ENCODE measurements around the gene NPRL2. TPM values are rescaled to one million over a fixed set of nuclear protein-coding genes. Genes with fewer than 3 reads are reported as not detected.
A peak's percentile ranks its signal among the peaks of the same experiment; 100 is the strongest.

Gene NPRL2
- total and polyA plus RNA-seq, 2 experiments from 2014 or later, result 33.2 to 51.9 TPM

DNA sequence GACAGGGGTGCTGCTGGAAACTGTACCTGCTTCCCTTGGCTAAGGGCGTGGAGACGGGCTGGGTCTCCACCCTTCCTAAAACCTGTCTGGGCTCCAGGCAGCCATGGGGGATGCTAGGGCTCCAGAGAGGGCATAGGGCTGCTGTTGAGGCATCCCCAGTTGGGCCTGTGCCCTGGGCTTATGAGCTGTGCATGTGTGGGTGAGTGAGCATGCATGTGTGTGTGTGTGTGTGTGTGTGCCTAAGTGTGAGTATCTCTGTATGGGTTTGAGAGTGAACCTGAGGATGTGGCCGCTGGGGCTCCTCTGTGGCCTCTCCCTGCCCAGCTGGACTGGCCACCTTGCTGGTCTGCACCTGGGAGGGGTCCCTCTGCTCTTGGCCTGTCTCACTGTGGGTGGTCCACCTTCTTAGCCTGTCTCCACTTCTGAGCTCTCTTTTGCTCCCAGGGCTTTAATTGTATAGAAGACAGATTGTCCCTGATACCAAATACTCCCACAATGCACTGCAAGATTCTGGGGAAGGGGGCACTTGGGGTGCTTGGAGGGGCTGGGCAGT lies 20.6 kb upstream of the NPRL2 start:
- Histone ChIP-seq H3K36me3 (no peaks in the 10 kb centered on the region), H3K4me1 (ENCODE audit: low read depth) (no peaks in the 10 kb centered on the region), H3K27me3 (no peaks in the 10 kb centered on the region), H3K9me3 (ENCODE audit: low read depth) (no peaks in the 10 kb centered on the region), H3K27ac (no peak overlapping the region), H3K4me3 (no peak overlapping the region)
- DNase-seq (ENCODE audit: low read depth in 1 of 2, low spot score in 1 of 2), result peak in 1 of 2 donors; percentile 34
- TF ChIP-seq, protein P1, sequence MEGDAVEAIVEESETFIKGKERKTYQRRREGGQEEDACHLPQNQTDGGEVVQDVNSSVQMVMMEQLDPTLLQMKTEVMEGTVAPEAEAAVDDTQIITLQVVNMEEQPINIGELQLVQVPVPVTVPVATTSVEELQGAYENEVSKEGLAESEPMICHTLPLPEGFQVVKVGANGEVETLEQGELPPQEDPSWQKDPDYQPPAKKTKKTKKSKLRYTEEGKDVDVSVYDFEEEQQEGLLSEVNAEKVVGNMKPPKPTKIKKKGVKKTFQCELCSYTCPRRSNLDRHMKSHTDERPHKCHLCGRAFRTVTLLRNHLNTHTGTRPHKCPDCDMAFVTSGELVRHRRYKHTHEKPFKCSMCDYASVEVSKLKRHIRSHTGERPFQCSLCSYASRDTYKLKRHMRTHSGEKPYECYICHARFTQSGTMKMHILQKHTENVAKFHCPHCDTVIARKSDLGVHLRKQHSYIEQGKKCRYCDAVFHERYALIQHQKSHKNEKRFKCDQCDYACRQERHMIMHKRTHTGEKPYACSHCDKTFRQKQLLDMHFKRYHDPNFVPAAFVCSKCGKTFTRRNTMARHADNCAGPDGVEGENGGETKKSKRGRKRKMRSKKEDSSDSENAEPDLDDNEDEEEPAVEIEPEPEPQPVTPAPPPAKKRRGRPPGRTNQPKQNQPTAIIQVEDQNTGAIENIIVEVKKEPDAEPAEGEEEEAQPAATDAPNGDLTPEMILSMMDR (IDR thresholded peaks at IDR 0.05; ENCODE audit: low read depth, low read length), result no peak

DNA sequence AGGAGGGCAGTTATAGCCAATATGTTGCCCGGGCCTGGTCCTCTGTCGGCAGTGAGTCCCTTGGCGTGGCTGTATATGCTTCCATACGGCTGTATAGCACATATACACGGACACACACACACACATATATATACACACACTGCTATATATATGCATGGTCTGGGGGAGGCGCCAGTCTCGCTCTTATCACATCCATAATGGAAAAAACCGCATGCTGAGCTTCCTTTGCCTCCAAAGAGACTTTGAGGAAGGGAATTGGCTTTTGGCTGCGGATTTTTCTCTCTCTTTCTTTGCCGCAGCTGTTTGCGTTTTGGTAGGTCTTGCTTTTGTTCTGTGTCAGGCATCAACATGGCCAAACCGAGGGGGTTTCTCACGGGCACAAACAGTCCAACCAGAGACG lies 20.0 kb upstream of the NPRL2 start:
- H3K36me3 ChIP-seq, result no peaks in the 10 kb centered on the region
- H3K4me3 ChIP-seq, result no peak overlapping the region
- DNase-seq (ENCODE audit: low read depth in 1 of 2, low spot score in 1 of 2), result peak; percentile 50 to 69
- TF ChIP-seq, protein P1 (IDR thresholded peaks at IDR 0.05; ENCODE audit: low read depth, low read length), result peak; percentile 27
- H3K4me1 ChIP-seq (ENCODE audit: low read depth), result no peaks in the 10 kb centered on the region
- H3K27me3 ChIP-seq, result no peaks in the 10 kb centered on the region
- H3K27ac ChIP-seq, result no peak overlapping the region
- no peaks in the 10 kb centered on the region for H3K9me3 ChIP-seq (ENCODE audit: low read depth)

DNA sequence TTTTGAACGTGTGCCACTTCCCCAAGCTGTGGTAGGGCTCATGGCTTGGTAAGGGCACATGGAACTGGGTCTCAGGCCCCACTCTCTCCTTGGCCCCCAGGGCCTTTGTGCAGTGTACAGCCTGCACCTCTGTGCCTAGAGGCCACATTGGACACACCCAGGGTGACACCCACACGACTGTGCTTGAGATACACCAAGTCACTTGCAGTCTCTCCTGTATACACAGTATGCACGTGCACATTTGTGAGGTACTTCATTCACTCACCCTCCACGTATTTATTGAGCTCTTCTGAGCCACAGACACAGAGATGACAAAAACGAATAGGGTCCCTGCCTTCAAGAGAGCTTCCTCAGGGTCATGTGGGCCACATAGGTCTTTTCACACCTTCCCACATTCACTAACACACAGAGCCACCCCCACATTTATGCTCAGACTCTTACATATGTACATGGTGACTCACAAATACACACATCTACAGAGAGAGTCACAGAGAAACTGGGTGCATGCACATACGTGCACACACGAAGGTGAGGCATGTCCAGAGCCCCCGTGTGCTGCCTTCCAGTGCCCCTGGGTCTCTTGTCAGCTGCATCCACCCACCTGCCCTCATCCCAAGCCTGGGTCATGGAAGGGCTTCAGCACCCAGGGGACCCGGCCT lies 18.6 kb upstream of the NPRL2 start:
- Histone ChIP-seq H3K4me3 (no peak overlapping the region), H3K27me3 (no peaks in the 10 kb centered on the region), H3K27ac (no peak overlapping the region), H3K9me3 (ENCODE audit: low read depth) (no peaks in the 10 kb centered on the region), H3K4me1 (ENCODE audit: low read depth) (no peaks in the 10 kb centered on the region), H3K36me3 (no peaks in the 10 kb centered on the region)
- DNase-seq (ENCODE audit: low read depth in 1 of 2, low spot score in 1 of 2), result no peak
- TF ChIP-seq, protein P1 (IDR thresholded peaks at IDR 0.05; ENCODE audit: low read depth, low read length), result no peak

DNA sequence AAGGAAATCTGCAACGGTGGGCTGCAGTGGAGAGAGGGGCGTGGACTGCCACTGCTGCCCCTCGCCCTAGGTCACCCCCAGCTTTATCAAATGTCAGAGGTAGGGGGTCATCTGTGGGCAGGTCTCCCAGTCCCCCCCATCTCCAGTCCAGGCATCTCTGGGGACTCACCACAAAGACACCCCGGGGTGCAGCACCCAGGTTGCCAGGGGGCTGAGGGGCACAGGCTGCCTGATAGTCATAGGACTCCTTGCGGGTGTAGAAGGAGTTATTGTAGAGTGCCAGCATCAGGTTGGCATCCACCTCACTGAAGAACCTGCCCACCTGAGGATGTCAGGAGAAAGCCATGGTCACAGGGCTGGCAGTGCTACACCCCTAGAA lies 15.3 kb upstream of the NPRL2 start:
- Histone ChIP-seq H3K36me3 (no peaks in the 10 kb centered on the region), H3K9me3 (ENCODE audit: low read depth) (no peaks in the 10 kb centered on the region), H3K27me3 (no peaks in the 10 kb centered on the region), H3K4me3 (no peak overlapping the region), H3K4me1 (ENCODE audit: low read depth) (no peaks in the 10 kb centered on the region), H3K27ac (no peak overlapping the region)
- TF ChIP-seq, protein P1 (IDR thresholded peaks at IDR 0.05; ENCODE audit: low read depth, low read length), result no peak
- DNase-seq (ENCODE audit: low read depth in 1 of 2, low spot score in 1 of 2), result no peak

DNA sequence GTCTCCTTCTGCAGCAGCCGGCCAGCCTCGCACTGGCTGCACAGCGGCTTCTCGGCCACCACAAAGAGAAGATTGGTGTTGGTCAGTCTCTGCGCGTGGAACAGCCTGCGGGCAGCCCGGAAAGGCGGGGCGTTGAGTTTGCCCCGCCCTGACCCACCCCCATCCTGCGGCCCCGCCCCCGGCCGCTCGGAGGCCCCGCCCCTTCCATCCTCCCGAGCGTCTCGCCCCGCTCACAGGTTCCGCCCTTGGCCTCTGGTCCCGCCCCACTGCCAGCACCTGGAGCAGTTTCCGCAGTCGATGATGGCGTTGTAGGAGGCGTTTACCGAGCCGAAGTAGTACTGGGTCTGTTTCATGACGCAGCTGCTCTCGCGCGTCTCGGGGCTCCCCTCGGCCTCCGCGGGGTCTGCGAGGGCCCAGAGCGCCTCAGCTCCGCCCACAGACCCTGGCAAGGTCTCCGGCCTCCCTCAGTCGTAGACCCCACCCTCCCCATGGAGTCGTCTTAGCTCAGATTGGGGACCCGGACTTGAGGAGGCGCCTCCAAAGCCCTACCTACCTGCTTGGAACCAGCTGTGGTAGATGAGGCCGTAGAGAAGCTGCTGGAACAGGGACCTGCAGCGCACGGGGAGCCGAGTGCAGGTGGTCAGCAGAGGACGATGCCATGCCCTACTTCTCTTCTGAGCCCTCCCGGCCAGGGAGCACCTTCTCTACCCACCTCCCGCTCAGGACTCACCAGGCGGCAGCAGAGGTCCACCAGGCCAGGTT lies 14.7 kb upstream of the NPRL2 start:
- peak; percentile 76 to 86 for DNase-seq (ENCODE audit: low read depth in 1 of 2, low spot score in 1 of 2)
- Histone ChIP-seq H3K4me1 (ENCODE audit: low read depth) (no peaks in the 10 kb centered on the region), H3K27me3 (no peaks in the 10 kb centered on the region), H3K4me3 (peak overlapping the region; percentile 32), H3K27ac (no peak overlapping the region), H3K9me3 (ENCODE audit: low read depth) (no peaks in the 10 kb centered on the region), H3K36me3 (no peaks in the 10 kb centered on the region)
- TF ChIP-seq, protein P1 (IDR thresholded peaks at IDR 0.05; ENCODE audit: low read depth, low read length), result no peak
